Activated CD8-positive, alpha-beta memory T cell treated with anti-CD3 and anti-CD28 coated beads for 1 hour (primary cell): ENCODE measurements around the gene MYL12B.
"Not testable (repeated sequence)": the region's sequence is repeated elsewhere in the genome, so short reads cannot be mapped to it uniquely, and the experiment has no call there.

Source experiments
- DNase-seq, 2 donors: peaks; one replicate each; pipeline ENCODE4 v3.0.0-alpha.2; 2020; ENCODE audit warnings: low read depth in 1 of 2; ENCODE audit errors: extremely low read depth in 1 of 2

The MYL12B gene

DNA sequence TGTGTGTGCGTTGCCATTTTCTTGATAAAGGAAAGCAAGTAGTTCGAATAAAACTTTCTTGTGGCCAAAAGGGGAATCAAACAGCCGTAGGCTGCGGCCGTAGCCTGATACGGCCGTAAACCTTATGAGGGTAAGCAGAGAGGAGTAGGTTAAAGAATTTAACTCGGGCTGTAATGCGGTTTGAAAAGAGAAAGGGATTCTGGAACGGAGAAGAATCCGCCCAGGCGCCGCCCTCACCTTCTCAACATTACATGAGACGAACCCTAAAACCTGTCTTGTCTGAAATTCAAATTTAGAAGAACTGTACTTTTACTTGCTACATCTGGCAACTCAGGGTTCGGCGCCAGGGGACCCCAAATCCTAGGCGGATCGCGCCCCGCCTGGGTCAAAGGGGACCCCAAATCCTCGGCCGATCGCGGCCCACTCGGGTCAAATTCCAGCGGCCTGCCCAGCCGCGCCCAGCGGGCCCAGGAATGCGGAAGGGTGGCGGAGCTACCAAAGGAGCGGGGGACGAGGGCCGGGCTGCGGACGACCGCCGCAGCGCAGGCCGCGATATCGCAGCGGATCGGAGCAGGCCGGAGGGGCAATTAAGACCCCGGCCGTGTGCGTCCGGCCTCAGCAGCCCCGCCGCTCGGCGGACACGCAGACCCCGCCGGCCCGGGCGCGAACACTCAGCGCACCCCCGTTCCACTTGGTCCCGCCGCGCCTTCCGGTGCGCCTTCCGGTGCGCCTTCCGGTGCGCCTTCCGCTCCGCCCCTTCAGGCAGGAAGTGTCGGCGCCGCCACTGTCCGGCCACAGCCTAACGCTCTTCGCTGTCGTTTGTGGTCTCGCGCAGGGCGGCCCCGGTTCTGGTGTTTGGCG lies at the start of gene MYL12B:
TSS of gene MYL12B (plus strand) at position 761 of the 861 bp plus-strand sequence. CDS start 10,766 bp downstream, outside the sequence.
- DNase-seq = peak; percentile 42 to 63

DNA sequence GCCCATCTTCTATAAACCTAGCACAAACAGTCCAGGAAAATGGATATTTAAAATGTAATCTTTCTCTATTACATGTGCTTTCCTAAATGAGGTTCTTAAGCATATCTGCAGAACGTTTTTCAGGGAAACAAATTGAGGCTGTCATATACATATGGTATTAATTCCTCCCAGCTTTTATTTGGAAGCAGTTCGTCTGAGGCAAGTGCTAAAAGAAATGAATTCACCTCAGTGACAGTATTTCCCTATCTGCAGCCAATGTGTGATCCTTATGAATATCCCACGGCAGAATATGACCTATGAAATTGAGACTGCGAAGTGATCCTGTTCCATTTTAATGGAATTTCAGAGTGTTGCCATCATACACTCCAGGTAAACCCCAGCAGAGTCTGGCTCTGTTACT lies 49.3 kb upstream of the MYL12B start:
- no peak for DNase-seq

GRCh38 chr18:3213300-3214059 lies 48.5 kb upstream of the MYL12B start:
- no peak for DNase-seq

DNA sequence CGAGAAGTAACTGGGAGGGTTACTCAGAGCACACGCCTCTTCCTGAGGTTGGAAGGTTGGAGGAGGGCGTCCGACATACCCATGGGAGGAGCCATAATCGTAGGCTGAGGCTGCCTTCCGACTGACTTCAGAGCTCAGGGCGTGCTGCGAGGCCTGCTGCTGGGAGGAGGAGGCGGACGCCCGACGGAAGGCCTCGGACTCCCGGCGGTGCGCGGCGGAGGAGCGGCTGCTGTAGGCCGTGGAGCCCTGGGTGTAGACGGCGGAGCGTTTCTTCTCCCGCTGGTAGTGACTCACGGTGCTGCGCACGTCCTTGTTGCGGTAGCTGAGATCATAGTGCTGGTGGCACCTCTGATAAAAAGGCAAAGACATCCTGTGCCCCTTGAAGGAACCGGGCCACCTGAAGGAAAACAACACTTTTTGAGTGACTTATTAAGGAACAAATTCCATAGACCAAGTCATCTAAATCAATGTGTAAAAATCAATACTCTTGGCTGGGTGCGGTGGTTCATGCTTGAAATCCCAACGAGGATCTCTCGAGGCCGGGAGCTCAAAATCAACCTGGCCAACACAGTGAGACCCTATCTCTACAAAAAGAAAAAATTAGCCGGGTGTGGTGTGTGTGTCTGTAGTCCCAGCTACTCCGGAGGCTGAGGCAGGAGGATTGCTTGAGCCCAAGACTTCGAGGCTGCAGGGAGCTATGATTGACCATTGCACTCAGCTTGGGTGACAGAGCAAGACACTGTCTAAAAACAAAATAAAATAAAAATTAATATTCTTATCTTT lies 46.9 kb upstream of the MYL12B start:
- no peak for DNase-seq

DNA sequence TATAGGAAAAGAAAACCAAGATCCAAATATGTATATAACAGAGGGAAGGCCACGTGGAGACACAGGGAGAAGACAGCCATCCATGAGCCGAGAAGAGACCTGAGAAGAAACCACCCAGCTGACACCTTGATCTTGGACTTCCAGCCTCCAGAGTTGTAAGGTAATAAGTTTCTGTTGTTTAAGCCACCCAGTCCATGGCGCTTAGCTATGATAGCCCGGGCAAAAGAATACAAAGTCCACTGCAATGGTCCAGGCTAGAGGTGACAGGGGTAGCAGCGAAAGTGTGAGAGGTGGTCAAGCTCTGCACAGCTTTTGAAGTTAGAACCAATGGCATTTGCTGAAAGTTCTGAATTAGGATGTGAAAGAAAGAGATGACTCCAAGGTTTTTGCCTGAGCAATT lies 44.9 kb upstream of the MYL12B start:
- no peak for DNase-seq

DNA sequence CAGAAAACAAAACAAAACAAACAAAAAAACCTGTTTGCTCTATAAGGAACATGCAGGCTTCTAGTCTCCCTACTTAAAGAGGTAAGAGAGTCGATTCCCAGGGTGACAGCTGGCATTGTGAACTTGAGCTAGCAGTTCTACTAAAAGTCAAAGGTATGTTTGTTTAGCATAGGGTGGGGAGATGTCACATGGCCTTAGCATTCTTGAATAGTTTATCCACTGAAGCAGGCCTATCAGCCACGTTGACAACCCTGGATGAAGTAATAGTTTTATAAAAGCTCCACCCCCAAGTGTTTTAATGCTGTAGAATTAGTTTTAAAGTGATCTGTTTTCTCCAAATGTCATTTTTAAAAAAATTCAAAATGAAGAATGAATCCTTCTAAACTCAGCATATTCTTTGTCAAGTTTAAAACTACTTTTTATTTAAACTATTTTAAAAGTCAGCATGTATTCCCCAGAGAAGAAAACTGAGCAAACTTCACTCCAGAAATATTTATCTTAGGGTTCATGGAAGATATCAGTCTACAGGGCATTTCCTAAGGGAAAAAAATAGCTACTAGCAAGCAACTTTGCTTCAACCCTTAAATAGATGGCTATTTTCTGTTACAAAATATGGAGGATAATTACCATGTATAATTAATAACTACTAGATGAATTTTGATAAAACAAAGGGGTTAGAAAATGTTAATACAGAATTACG lies 43.8 kb upstream of the MYL12B start:
- no peak for DNase-seq

DNA sequence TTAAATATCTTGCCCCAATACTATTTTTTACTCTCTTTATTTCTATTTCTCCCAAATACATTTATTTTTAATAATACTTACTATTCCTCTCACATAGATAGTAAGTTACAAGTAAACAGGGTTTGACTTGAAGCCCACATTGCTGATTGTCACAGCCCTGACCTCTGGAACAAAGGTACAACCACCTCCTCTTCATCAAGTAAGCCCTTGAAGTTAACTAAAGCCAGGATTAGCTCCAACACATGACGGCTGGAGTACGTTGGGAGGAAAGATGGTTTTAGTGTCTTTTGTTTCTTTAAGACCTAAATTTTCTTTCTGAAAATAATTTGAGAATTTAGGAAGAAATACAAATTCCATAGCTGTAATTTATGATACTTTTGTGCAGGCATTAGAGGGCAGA lies 43.1 kb upstream of the MYL12B start:
- no peak for DNase-seq

DNA sequence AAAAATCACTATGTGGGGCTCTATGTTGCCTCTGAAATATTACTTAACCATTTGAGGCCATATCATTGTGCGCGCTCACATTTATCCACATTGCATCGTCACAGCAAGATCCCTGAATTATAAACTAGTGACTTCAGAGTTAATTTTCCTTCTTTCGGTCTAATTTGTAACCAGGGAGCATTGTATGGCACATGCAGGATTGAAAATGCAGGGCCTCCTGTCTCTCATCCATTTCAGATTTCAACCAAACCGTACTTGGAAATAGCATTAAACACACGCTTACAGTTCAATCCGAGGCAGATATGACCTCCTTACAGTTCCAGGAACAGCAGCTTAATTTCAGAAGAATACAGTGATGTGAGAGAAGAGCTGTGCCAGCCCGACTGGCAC lies 42.7 kb upstream of the MYL12B start:
- DNase-seq = no peak

- DNase-seq = no peak
These were observed 42.1 kb upstream of the MYL12B start, which contains the start of gene MYOM1 for GRCh38 chr18:3219631-3220335. MYOM1 (minus strand) TSS chr18:3219968; CDS start chr18:3215223, 4,745 bp downstream.

- DNase-seq = not testable (repeated sequence)
These were observed 41.1 kb upstream of the MYL12B start for GRCh38 chr18:3220868-3221267.

- DNase-seq = no peak
These were observed 40.4 kb upstream of the MYL12B start for GRCh38 chr18:3221496-3221895.

DNA sequence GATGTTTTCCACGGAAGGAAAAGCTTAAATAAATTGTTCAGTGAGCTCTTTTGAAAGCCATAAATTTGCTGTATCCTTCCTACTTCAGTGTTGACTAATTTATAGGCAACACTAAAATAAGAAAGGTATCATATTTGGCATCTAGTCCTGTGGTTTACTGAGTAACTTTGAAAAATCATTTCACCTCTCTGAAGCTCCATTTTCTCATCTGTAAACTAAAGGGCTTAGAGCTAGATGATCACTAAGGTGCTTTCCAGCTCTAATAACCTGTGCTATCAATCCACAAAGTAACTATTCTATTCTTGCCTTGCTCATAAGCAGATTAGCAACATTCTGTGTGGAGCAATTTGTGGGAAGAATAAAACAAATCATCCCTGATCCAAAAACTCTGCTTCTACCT lies 38.6 kb upstream of the MYL12B start:
- DNase-seq = no peak

GRCh38 chr18:3224223-3224622 lies 37.7 kb upstream of the MYL12B start:
- no peak for DNase-seq

GRCh38 chr18:3225588-3225987 lies 36.3 kb upstream of the MYL12B start:
- DNase-seq = no peak

DNA sequence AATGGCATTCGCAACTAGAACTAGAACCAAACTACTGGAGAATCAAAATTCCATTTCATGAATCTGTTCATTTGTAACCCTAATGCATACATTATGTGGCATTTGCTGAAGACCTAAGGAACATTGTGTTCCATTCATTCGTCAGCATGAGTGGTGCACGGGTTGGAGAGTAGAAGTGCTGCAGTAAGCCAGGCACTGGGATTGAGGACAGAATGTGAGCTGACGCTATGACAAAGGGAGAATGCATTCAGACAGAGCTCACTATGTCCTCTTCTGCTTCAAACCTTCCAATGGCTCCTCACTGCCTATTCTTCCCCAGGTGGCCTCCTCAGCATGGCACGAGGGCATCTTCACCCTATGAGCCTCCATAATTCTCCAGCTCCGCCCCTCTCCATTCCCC lies 35.9 kb upstream of the MYL12B start:
- DNase-seq = no peak

DNA sequence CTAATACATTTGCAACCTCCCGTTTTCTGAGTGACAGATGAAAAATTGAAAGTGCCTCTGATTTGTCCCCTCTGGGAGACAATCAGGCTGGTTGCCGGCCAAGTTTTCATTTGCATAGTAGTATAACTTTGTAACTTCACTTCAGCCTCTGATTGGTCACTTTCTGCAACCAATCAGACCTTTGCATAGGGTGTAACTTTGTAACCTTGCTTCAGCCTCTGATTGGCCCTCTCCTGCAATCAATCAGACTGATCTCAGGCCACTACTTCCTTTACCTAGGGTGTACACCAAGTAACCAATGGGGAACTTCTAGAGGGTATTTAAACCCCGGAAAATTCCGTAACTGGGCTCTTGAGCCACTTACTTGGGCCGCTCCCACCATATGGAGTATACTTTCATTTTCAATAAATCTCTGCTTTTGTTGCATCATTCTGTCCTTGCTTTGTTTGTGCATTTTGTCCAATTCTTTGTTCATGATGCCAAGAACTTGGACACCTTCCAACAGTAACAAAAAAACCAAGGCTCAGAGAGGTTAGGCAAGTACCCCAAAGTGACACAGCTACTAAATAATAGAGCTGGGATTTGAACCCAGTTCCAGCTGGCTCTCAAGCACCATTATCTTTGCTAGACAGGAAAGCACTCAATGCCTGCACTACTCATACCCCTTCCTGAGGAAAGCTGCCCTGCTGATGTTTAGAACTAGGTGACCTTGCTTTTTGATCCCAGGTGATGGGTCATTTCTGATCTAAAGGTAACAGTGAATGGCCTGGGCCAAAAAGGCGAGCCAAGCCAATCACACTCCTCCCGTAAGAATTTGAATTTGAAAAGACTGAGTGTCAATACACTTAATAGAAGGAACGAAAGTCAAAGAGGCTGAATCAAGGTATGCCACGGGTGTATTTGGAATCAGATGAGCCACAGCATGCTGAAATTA lies 31.3 kb upstream of the MYL12B start:
- DNase-seq = no peak

GRCh38 chr18:3233004-3233403 lies 28.9 kb upstream of the MYL12B start:
- DNase-seq = no peak

DNA sequence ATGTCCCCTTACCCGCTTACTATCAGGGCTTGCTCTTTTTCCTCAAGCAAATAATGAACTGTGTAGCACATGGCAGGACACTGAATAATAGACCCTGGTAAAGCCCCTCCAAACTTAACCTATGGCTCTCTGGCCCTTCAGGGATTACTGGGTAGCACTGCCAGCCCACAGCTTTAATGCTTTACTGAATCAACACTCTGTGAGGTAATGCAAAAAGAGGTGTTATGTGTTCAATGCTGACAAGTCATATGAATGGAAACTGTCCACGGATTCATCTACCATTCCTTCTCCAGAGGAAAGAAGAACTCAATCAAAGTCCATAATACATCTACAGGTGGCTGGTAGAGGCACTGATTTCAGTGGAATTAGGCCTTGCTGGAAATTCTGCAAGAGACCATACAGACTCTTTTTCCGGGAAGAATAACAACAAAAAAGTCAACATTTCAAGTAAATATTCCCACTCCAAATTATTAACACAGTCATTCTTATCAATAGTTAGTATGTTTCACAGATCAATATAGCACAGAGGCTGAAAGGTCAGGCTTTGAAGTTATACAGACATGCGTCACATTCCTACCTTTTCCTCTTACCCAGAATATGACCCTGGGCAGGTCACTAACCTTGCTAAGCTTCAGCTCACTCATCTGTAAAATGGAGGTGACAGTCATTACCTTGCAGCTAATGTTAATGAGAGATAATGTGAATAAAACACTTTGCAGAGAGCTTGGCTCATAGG lies 28.3 kb upstream of the MYL12B start:
- DNase-seq = no peak
